HG02610 (cell line): Measurements from ENCODE around the gene PCNX3.

ENCODE experiments used
- ATAC-seq: cut with Tn5 transposase; IDR thresholded peaks from one replicate; pipeline ENCODE4 v1.9.1; 2021; ENCODE audit warnings: mild to moderate bottlenecking, moderate library complexity; ENCODE audit not compliant: unreplicated experiment

PCNX3 gene

GRCh38 chr11:65615229-65615949 is at the start of gene PCNX3:
Gene PCNX3 (plus strand): TSS chr11:65615776. CDS start chr11:65616312, 536 bp downstream.
- ATAC-seq: peak; percentile 76

DNA sequence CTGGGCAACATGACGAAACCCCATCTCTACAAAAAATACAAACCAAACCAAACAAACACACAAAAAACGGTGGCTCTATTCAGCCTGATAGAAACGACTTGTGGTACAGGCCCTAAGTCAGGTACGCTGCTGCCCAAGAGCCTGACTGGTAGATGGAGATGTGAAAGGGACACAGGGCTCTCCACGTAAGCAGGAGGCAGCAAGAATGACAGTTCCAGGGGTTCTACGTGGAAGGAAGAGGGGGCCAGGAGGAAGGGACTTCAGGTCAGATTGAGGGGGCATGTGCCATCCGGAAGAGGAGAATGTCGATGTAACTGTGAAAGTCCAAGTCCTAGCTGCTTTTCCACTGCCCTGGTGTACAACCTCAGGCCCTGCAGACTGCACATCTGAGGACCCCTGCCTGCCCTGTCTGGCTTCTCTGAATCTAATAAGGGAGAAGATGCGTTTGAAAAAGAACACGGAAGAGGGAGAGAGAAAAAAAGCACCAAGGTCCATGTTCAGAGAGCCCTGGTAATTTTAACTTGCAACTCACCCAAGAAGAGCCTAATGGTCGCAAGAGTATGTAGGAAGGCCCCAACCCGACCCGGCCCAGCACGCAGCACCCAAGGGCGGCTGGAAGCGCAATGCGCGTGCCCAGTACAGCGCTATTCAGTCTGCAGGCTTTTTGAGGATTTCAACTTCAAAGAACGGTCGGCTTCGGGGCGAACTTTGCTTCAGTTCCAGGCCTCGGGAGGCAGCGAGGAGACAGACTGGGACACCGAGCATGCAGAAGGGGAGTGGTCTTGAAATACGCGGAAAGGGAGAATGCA is 46.2 kb upstream of the PCNX3 start:
- ATAC-seq: peak; percentile 2

DNA sequence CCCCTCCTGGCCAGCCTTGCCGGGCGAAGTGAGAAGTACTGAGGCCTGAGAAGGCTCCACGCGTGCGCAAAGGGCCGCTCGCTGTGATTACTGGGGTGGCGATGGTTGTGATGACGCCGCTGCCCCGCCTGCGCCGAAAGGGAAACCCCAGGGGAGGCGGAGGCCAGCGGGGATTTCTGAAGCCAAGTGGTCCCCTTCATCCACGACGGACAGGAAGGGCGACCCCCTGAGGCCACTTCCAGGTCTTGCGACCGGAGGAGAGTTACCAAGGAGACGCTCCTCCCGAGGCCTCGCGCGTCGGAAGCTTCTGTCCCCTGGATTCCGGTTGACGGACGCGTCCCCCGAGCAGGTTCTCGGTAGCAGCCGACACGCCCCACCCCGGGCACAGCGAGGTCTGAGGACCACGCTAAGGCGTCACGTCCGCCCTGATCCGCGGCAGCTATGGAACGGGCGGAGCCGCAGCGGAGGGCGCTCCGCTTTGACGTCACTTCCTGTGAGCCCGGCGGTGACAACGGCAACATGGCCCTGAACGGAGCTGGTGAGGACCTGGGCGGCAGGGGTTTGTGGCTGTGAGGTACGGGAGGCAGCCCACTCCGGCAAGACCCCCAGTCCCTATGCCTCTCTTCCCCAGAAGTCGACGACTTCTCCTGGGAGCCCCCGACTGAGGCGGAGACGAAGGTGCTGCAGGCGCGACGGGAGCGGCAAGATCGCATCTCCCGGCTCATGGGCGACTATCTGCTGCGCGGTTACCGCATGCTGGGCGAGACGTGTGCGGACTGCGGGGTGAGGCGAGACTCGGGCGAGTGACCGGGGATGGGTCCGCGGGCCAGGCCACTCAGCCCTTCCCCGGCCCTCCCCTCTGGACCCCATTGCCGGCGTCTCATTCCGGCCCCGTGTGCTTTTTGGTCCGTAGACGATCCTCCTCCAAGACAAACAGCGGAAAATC is 45.3 kb upstream of the PCNX3 start, which contains the start of gene ZNRD2:
Gene ZNRD2 (plus strand): TSS at position 505 of the 946 bp plus-strand sequence. CDS start 15 bp downstream, at position 520.
- ATAC-seq: peak; percentile 56

- ATAC-seq: no peak
These were observed 44.2 kb upstream of the PCNX3 start for GRCh38 chr11:65571420-65571819.

- ATAC-seq: no peak
These were observed 43.6 kb upstream of the PCNX3 start for GRCh38 chr11:65571940-65572339.

DNA sequence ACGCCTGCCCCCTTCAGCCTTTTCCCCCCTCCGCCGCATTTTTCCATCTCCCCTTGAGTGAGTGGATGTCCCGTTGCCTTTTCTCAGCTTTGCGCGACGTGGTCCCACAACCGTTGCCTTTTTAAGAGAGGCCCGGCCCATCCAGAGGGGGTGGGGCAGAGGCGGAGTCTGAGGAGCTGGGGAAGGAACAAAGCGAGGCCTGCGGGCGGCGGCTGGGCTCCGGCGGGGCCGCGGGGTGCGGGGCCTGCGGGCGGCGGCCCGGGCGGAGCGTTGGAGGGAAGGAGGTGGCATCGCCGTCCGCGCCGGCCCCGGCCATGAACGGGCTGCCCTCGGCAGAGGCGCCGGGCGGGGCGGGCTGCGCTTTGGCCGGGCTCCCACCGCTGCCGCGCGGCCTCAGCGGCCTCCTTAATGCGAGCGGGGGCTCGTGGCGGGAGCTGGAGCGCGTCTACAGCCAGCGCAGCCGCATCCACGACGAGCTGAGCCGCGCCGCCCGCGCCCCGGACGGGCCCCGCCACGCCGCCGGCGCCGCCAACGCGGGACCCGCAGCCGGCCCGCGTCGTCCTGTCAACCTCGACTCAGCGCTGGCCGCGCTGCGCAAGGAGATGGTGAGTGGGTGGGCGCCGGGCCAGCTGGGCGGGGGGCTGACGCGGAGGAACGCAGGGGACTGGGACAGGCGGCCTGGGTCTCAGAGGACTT is 43.1 kb upstream of the PCNX3 start, which contains the start of gene FAM89B:
Gene FAM89B (plus strand): TSS at position 183 of the 696 bp plus-strand sequence. CDS start 132 bp downstream, at position 315.
- no peak for ATAC-seq

GRCh38 chr11:65573391-65574079 is 42.0 kb upstream of the PCNX3 start:
- ATAC-seq: no peak

DNA sequence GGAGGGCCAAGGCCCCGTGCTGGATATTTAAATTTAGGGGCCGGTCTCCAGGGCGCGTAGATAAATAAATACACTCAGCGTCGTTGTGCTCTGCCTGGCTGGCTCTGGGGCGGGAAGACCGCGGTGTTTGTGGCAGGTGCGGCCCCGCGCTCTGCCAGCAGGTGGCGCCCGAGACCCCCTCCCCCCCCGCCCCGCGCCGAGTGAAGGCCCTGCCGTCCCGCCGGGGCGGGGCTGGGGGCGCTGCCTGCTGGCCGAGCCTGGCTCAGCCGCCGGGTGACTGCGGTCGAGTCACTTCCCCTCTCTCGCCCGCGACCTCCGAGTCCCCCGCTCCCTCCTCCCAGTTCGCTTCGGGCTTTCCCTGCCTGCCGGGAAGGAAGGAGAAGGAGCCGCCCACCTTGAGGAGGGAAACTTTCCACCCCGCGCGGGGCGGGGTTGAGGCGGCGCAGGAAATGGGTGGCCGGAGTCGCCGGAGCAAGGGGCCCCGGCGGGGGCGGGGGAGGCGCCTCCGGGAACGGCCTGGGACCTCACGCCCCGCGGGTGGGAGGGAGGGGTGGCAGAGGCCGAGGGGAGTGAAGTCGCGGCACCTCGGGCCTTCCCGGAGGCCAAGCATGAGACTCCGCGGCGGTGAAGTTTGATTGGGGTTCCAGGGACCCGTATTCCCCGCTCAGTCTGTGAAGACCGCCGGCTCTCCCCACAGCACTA is 41.3 kb upstream of the PCNX3 start:
- peak; percentile 29 for ATAC-seq

- ATAC-seq: no peak
These were observed 40.6 kb upstream of the PCNX3 start for GRCh38 chr11:65574811-65575567.

GRCh38 chr11:65575568-65576231 is 39.9 kb upstream of the PCNX3 start, which contains the start of gene EHBP1L1:
Gene EHBP1L1 (plus strand): TSS chr11:65576053. CDS start chr11:65576303, 250 bp downstream.
- peak; percentile 24 for ATAC-seq

DNA sequence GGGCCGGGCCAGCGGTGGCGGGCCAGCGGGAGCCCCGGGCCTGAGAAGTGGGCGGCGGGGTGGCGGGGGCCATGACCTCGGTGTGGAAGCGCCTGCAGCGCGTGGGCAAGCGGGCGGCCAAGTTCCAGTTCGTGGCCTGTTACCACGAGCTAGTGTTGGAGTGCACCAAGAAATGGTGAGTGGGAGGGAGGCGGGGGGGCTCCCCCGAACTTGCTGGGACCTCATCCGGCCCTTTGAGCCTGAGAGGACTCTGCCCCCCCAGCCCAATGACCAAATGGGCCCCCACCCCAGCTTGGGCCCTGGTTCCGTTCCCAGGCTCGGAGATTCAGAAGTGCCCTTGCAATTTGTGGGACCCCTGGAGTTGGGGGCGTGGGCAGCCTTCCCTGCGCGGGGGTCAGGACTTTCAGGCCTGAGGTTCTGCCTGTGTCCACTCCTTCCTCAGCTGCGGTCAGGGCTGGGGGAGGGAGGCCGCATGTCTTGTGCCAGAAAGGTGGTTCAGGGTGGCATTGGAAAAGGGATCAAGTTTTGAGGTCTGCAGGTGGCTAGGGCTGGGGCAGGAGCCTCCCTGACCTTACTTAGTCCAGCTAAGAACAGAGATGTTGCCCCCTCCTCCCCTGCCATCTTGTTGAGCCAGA is 39.2 kb upstream of the PCNX3 start:
- ATAC-seq: no peak

- ATAC-seq: no peak
These were observed 38.5 kb upstream of the PCNX3 start for GRCh38 chr11:65576867-65577755.

DNA sequence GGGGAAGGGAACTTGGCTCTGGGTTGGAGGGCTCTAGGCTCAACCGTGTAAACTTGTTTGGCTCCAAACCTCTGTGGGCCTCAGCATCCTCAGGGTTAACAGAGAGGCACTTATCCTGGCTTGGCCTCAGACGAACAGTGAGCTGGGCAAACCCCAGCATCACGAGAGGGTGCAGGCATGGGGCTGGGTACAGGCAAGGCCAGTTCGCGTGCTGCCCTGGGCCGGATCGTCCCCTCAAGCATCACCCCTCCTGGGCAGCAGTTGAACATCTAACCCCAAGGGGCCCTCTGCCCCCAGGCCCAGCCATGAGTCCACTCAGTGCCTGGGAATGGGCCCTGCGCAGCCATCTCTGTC is 37.8 kb upstream of the PCNX3 start:
- no peak for ATAC-seq

DNA sequence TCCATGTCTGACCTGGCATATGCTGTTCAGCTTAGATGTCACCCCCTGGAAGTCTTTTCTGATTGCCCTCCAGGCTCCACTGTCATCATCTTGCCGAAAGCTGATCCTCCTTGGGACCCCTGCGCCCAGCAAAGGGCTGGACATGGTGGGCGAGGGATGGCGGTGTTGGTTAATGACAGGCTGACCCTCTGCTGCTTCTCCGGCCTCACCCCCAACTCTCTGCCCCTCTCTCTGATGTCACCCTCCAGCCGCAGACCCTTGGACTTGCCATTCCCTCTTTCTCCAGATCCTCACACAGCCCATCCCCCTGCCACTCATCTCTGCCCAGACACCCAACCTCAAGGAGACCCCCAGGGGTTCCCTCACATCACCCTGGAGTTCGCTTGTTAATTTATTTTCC is 37.4 kb upstream of the PCNX3 start:
- no peak for ATAC-seq

DNA sequence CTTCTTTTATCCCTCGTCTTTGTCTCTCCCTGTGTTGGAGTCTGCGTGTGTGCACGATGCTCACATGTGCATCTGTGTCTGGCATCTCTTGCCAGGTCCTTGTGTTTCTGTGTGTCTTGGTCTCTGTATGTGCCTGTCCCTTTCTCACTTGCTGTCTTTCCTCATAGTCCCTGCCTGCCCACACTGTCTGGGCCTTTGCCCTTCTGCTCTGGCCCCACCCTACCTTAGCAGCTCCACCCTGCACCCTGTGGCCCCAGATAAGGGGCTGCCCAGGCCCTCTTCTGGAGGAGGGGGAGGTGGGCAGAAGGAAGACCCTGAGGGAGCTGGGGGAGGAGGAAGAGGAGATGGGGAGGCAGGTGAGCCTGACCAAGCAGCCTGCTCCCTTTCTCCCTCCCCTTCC is 36.9 kb upstream of the PCNX3 start:
- ATAC-seq: no peak

DNA sequence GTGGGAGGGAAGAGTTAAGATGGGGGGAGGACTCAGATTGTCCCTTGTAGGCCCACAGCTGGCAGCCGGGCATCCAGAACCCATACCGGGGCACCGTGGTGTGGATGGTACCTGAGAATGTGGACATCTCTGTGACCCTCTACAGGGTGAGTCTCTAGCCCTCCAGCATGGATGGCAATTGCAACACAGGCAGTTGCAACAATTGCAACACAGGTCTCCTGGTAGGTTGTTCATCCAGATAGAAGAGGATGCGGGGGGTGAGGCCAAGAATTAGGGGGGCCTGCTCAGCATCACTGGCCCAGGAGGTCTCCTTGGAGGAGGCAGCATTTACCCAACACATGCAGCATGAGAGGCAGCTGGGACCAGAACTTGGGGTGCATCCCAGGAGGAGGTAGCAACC is 36.3 kb upstream of the PCNX3 start:
- no peak for ATAC-seq
